ENCODE results near the gene ADAMTS17. TPM values are rescaled to one million over a fixed set of nuclear protein-coding genes. Genes with fewer than 3 reads are reported as not detected.

Gene ADAMTS17
- total RNA-seq, 1 experiment from 2014 or later = 5.1 TPM

- no peak for DNase-seq (ENCODE audit: low read depth)
These were observed 63.0 kb downstream of the ADAMTS17 start for GRCh38 chr15:100278596-100279380.

- DNase-seq (ENCODE audit: low read depth) = no peak
These were observed 64.5 kb downstream of the ADAMTS17 start for GRCh38 chr15:100277087-100277855.

GRCh38 chr15:100276506-100276905, 65.3 kb downstream of the ADAMTS17 start:
- no peak for DNase-seq (ENCODE audit: low read depth)

GRCh38 chr15:100275641-100276040, 66.1 kb downstream of the ADAMTS17 start:
- no peak for DNase-seq (ENCODE audit: low read depth)

GRCh38 chr15:100269831-100270230, 71.9 kb downstream of the ADAMTS17 start:
- no peak for DNase-seq (ENCODE audit: low read depth)

GRCh38 chr15:100266166-100266565, 75.6 kb downstream of the ADAMTS17 start:
- no peak for DNase-seq (ENCODE audit: low read depth)

GRCh38 chr15:100265641-100266035, 76.1 kb downstream of the ADAMTS17 start:
- DNase-seq (ENCODE audit: low read depth) = no peak

- no peak for DNase-seq (ENCODE audit: low read depth)
These were observed 76.7 kb downstream of the ADAMTS17 start for GRCh38 chr15:100264994-100265640.

GRCh38 chr15:100263721-100264455, 77.9 kb downstream of the ADAMTS17 start:
- DNase-seq (ENCODE audit: low read depth) = no peak

- DNase-seq (ENCODE audit: low read depth) = no peak
These were observed 78.7 kb downstream of the ADAMTS17 start for GRCh38 chr15:100263031-100263430.

GRCh38 chr15:100261302-100262240, 80.2 kb downstream of the ADAMTS17 start:
- DNase-seq (ENCODE audit: low read depth) = no peak

GRCh38 chr15:100259266-100259665, 82.5 kb downstream of the ADAMTS17 start:
- DNase-seq (ENCODE audit: low read depth) = no peak

GRCh38 chr15:100256970-100257650, 84.7 kb downstream of the ADAMTS17 start:
- no peak for DNase-seq (ENCODE audit: low read depth)

- no peak for DNase-seq (ENCODE audit: low read depth)
These were observed 85.4 kb downstream of the ADAMTS17 start for GRCh38 chr15:100256101-100256969.

GRCh38 chr15:100255644-100256043, 86.1 kb downstream of the ADAMTS17 start:
- DNase-seq (ENCODE audit: low read depth) = no peak

GRCh38 chr15:100254691-100255090, 87.1 kb downstream of the ADAMTS17 start:
- DNase-seq (ENCODE audit: low read depth) = no peak

- DNase-seq (ENCODE audit: low read depth) = no peak
These were observed 87.5 kb downstream of the ADAMTS17 start for GRCh38 chr15:100254285-100254684.

- DNase-seq (ENCODE audit: low read depth) = no peak
These were observed 88.1 kb downstream of the ADAMTS17 start for GRCh38 chr15:100253640-100254039.

- DNase-seq (ENCODE audit: low read depth) = no peak
These were observed 88.9 kb downstream of the ADAMTS17 start for GRCh38 chr15:100252779-100253417.
